Astrocyte (in vitro differentiated cells and primary cell): Measurements from ENCODE around the gene PLEKHG4B. TPM values are rescaled to one million over a fixed set of nuclear protein-coding genes. Genes with fewer than 3 reads are reported as not detected.

Experiments used
- DNase-seq: peaks from one replicate; pipeline ENCODE4 v3.0.0-alpha.2; 2010; ENCODE audit warnings: low read depth
- FAIRE-seq: peaks from 2 replicates; lab custom pipeline; 2011; peaks lifted over from hg19 to GRCh38; lab: Jason Lieb, UNC
- H2AFZ ChIP-seq: 2 replicates; pipeline ENCODE4 v1.6.0; 2012; ENCODE audit warnings: low read depth, low read length, inconsistent platforms
- H3K27ac ChIP-seq: 2 replicates; pipeline ENCODE4 v1.5.1; 2011; ENCODE audit warnings: low read depth, low read length, inconsistent platforms
- H3K27me3 ChIP-seq: 2 replicates; pipeline ENCODE4 v1.6.0; 2011; ENCODE audit warnings: low read length, inconsistent platforms; ENCODE audit not compliant: insufficient read depth
- H3K36me3 ChIP-seq: 2 replicates; pipeline ENCODE4 v1.5.1; 2011; ENCODE audit warnings: low read length, inconsistent platforms; ENCODE audit not compliant: insufficient read depth
- H3K4me1 ChIP-seq: 2 replicates; pipeline ENCODE4 v1.5.1; 2011; ENCODE audit warnings: low read length, inconsistent platforms; ENCODE audit not compliant: insufficient read depth
- H3K4me2 ChIP-seq: 2 replicates; pipeline ENCODE4 v1.6.0; 2012; ENCODE audit warnings: low read length, inconsistent platforms
- H3K4me3 ChIP-seq: 2 replicates; pipeline ENCODE4 v1.5.1; 2011; ENCODE audit warnings: low read depth, mild to moderate bottlenecking, low read length, inconsistent platforms; ENCODE audit not compliant: insufficient read depth
- H3K79me2 ChIP-seq: 2 replicates; pipeline ENCODE4 v1.6.0; 2012; ENCODE audit warnings: mild to moderate bottlenecking, low read length, inconsistent platforms; ENCODE audit not compliant: insufficient read depth
- H3K9ac ChIP-seq: 2 replicates; pipeline ENCODE4 v1.6.0; 2012; ENCODE audit warnings: mild to moderate bottlenecking, low read length, inconsistent platforms
- H3K9me3 ChIP-seq: 2 replicates; pipeline ENCODE4 v1.5.1; 2012; ENCODE audit warnings: low read depth, mild to moderate bottlenecking, low read length, inconsistent platforms; ENCODE audit not compliant: insufficient read depth
- H4K20me1 ChIP-seq: 2 replicates; pipeline ENCODE4 v1.6.0; 2012; ENCODE audit warnings: low read length, inconsistent platforms; ENCODE audit not compliant: insufficient read depth
- H3K27ac Mint-ChIP-seq: one replicate; pipeline ENCODE4 v1.8.0; 2021; ENCODE audit warnings: mild to moderate bottlenecking, mixed read lengths; ENCODE audit not compliant: unreplicated experiment
- H3K27me3 Mint-ChIP-seq: one replicate; pipeline ENCODE4 v1.8.0; 2021; ENCODE audit warnings: low read depth, mixed read lengths; ENCODE audit not compliant: unreplicated experiment
- H3K36me3 Mint-ChIP-seq: one replicate; pipeline ENCODE4 v1.8.0; 2021; ENCODE audit warnings: low read depth, mixed read lengths; ENCODE audit not compliant: unreplicated experiment
- H3K4me1 Mint-ChIP-seq: one replicate; pipeline ENCODE4 v1.8.0; 2021; ENCODE audit warnings: low read depth, mixed read lengths; ENCODE audit not compliant: unreplicated experiment
- H3K4me3 Mint-ChIP-seq: one replicate; pipeline ENCODE4 v1.8.0; 2021; ENCODE audit warnings: mild to moderate bottlenecking, moderate library complexity, mixed read lengths; ENCODE audit not compliant: unreplicated experiment
- H3K9me3 Mint-ChIP-seq: one replicate; pipeline ENCODE4 v1.8.0; 2021; ENCODE audit warnings: mild to moderate bottlenecking, mixed read lengths; ENCODE audit not compliant: unreplicated experiment
- EZH2 ChIP-seq: IDR thresholded peaks from 2 replicates; pipeline ENCODE4 v1.6.1; 2012; ENCODE audit warnings: mild to moderate bottlenecking, low read length, inconsistent platforms; ENCODE audit not compliant: insufficient read depth
- total RNA-seq: library from RNA; stranded (reverse); gene quantifications from 2 replicates; pipeline ENCODE4 v1.2.1, GENCODE V29; 2021
- TF ChIP-seq, protein P1 (sequence below): IDR thresholded peaks from 2 replicates; pipeline ENCODE4 v1.5.1; 2011; ENCODE audit warnings: low read depth, mild to moderate bottlenecking, inconsistent platforms, low read length, moderate library complexity; ENCODE audit not compliant: insufficient read depth

Gene PLEKHG4B
- total RNA-seq, 1 donor from 2014 or later: 8.1 TPM

GRCh38 chr5:119486-120097 lies 27.6 kb downstream of the PLEKHG4B start:
- no peak overlapping the region for H3K4me2 ChIP-seq
- no peak overlapping the region for H3K4me3 Mint-ChIP-seq
- DNase-seq: no peak
- H3K27me3 ChIP-seq: no peaks in the 10 kb centered on the region
- H3K4me1 ChIP-seq: no peaks in the 10 kb centered on the region
- H2AFZ ChIP-seq: no peak overlapping the region
- no peaks in the 10 kb centered on the region for H3K4me1 Mint-ChIP-seq
- no peak overlapping the region for H3K9ac ChIP-seq
- no peak overlapping the region for H3K27ac Mint-ChIP-seq
- peaks cover 29% of the 10 kb centered on the region for H3K36me3 Mint-ChIP-seq
- no peak for TF ChIP-seq EZH2
- TF ChIP-seq, protein P1, sequence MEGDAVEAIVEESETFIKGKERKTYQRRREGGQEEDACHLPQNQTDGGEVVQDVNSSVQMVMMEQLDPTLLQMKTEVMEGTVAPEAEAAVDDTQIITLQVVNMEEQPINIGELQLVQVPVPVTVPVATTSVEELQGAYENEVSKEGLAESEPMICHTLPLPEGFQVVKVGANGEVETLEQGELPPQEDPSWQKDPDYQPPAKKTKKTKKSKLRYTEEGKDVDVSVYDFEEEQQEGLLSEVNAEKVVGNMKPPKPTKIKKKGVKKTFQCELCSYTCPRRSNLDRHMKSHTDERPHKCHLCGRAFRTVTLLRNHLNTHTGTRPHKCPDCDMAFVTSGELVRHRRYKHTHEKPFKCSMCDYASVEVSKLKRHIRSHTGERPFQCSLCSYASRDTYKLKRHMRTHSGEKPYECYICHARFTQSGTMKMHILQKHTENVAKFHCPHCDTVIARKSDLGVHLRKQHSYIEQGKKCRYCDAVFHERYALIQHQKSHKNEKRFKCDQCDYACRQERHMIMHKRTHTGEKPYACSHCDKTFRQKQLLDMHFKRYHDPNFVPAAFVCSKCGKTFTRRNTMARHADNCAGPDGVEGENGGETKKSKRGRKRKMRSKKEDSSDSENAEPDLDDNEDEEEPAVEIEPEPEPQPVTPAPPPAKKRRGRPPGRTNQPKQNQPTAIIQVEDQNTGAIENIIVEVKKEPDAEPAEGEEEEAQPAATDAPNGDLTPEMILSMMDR: no peak
- peaks cover 2% of the 10 kb centered on the region for H3K27me3 Mint-ChIP-seq
- H3K36me3 ChIP-seq: peaks cover 17% of the 10 kb centered on the region
- peaks cover 24% of the 10 kb centered on the region for H3K9me3 Mint-ChIP-seq
- peaks cover 7% of the 10 kb centered on the region for H3K79me2 ChIP-seq
- peaks cover 4% of the 10 kb centered on the region for H4K20me1 ChIP-seq
- no peak overlapping the region for H3K27ac ChIP-seq
- FAIRE-seq: no peak
- H3K9me3 ChIP-seq: no peaks in the 10 kb centered on the region
- H3K4me3 ChIP-seq: no peak overlapping the region

GRCh38 chr5:121432-121831 lies 29.5 kb downstream of the PLEKHG4B start:
- H3K79me2 ChIP-seq: peaks cover 5% of the 10 kb centered on the region
- Mint-ChIP-seq H3K36me3 (peaks cover 26% of the 10 kb centered on the region), H3K9me3 (peaks cover 25% of the 10 kb centered on the region), H3K4me3 (no peak overlapping the region), H3K4me1 (no peaks in the 10 kb centered on the region), H3K27me3 (no peaks in the 10 kb centered on the region), H3K27ac (no peak overlapping the region)
- no peaks in the 10 kb centered on the region for H4K20me1 ChIP-seq
- H3K4me2 ChIP-seq: no peak overlapping the region
- H3K36me3 ChIP-seq: peaks cover 9% of the 10 kb centered on the region
- no peak overlapping the region for H3K4me3 ChIP-seq
- DNase-seq (no peak), FAIRE-seq (no peak)
- H3K9ac ChIP-seq: no peak overlapping the region
- H3K27ac ChIP-seq: no peak overlapping the region
- no peak overlapping the region for H2AFZ ChIP-seq
- TF ChIP-seq EZH2: no peak
- TF ChIP-seq, protein P1: no peak
- no peaks in the 10 kb centered on the region for H3K4me1 ChIP-seq
- no peaks in the 10 kb centered on the region for H3K9me3 ChIP-seq
- no peaks in the 10 kb centered on the region for H3K27me3 ChIP-seq

GRCh38 chr5:125815-126214 lies 33.8 kb downstream of the PLEKHG4B start:
- Mint-ChIP-seq H3K4me1 (peaks cover 12% of the 10 kb centered on the region), H3K4me3 (no peak overlapping the region), H3K9me3 (peaks cover 16% of the 10 kb centered on the region), H3K27ac (no peak overlapping the region), H3K27me3 (no peaks in the 10 kb centered on the region), H3K36me3 (peaks cover 16% of the 10 kb centered on the region)
- no peak for DNase-seq
- H3K4me2 ChIP-seq: peak overlapping the region; percentile 9
- no peak overlapping the region for H3K4me3 ChIP-seq
- no peak overlapping the region for H2AFZ ChIP-seq
- H3K79me2 ChIP-seq: peaks cover 19% of the 10 kb centered on the region
- H3K9me3 ChIP-seq: no peaks in the 10 kb centered on the region
- no peaks in the 10 kb centered on the region for H3K36me3 ChIP-seq
- TF ChIP-seq, protein P1: no peak
- TF ChIP-seq EZH2: no peak
- FAIRE-seq: no peak
- peaks cover 19% of the 10 kb centered on the region for H3K4me1 ChIP-seq
- no peaks in the 10 kb centered on the region for H3K27me3 ChIP-seq
- H3K9ac ChIP-seq: no peak overlapping the region
- no peaks in the 10 kb centered on the region for H4K20me1 ChIP-seq
- H3K27ac ChIP-seq: no peak overlapping the region
